Raji (cell line): ENCODE measurements around the gene RASGRF2.

Experiments
- POLR2A ChIP-seq: IDR thresholded peaks from 2 replicates; pipeline ENCODE4 v1.6.1; 2011; ENCODE audit warnings: low read depth, low read length, control low read depth; ENCODE audit not compliant: insufficient read depth

Gene RASGRF2, protein sequence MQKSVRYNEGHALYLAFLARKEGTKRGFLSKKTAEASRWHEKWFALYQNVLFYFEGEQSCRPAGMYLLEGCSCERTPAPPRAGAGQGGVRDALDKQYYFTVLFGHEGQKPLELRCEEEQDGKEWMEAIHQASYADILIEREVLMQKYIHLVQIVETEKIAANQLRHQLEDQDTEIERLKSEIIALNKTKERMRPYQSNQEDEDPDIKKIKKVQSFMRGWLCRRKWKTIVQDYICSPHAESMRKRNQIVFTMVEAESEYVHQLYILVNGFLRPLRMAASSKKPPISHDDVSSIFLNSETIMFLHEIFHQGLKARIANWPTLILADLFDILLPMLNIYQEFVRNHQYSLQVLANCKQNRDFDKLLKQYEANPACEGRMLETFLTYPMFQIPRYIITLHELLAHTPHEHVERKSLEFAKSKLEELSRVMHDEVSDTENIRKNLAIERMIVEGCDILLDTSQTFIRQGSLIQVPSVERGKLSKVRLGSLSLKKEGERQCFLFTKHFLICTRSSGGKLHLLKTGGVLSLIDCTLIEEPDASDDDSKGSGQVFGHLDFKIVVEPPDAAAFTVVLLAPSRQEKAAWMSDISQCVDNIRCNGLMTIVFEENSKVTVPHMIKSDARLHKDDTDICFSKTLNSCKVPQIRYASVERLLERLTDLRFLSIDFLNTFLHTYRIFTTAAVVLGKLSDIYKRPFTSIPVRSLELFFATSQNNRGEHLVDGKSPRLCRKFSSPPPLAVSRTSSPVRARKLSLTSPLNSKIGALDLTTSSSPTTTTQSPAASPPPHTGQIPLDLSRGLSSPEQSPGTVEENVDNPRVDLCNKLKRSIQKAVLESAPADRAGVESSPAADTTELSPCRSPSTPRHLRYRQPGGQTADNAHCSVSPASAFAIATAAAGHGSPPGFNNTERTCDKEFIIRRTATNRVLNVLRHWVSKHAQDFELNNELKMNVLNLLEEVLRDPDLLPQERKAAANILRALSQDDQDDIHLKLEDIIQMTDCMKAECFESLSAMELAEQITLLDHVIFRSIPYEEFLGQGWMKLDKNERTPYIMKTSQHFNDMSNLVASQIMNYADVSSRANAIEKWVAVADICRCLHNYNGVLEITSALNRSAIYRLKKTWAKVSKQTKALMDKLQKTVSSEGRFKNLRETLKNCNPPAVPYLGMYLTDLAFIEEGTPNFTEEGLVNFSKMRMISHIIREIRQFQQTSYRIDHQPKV (N-terminal part only)

DNA sequence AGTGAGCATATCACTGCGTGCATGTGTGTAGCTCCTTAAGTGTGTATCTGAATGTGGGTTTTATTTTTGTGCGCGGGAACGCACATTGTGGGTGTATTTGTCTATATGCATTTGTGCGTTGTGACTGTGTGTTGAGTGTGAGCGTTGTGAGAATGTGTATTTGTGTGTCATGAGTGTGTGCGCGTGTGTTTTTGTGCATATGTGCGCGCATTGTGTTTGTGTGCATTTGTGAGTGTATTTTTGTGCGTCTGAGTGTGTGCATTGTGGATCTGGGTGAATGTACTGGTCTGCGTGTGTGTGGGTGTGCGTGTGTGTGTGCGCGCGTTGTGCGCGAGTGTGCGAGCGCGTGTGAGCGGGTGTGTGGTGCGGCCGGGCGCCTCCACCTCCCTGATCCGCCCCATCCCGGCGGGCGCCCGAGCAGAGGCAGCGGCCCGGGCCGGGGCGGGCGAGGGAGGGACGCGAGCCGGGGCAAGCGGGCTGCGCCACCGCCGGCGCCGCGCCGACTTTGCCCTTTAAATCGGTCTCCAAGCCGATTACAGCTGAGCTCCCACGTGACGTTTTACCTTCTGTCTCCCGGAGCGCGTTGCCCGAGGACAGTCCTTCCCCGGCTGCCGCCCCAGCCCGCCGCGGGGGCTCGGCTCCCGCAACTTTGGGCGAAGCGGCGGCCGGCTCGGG, at the start of gene RASGRF2:
RASGRF2 (plus strand) TSS at position 596 of the 675 bp plus-strand sequence. CDS start 376 bp downstream, outside the sequence.
- TF ChIP-seq POLR2A: no peak

GRCh38 chr5:80912479-80912878, 47.7 kb upstream of the RASGRF2 start:
- TF ChIP-seq POLR2A: no peak

DNA sequence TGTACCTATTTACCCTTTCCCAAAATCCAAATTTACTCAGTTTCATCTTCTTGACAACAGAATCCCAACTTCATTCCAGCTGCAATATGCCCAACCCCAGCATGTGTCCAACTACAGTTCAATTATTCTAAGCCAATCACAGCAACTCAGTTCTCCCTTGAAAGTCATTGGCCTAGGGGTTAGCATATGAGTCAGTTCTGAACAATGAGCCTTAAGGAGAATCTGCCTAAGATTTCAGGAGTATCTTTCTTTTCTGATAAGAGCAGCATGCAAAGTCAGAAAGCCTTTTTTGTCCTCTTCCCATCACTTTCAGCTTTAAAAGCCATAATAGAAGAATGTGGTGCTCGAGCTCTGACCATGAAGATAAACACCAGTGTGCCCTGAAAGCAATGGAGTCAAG, 44.4 kb upstream of the RASGRF2 start:
- TF ChIP-seq POLR2A: no peak

DNA sequence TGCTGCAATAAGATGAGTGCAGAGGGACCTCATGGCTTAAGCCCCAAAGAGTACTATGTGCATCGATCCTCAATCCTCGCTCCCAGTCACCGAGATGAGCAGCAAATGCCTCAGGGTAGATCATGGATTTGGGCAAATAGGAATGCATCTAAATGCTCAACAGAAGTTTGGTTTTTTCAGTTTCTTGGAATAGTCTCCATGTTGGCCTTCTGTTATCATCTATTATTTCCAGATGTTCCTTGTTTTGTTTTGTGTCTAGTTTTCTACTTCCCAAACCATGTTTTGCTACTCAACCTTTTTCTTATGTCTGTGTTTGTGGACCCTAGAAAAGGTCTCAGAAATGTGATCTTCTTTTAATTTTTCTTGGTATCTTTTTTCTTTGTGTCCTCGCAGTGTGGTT, 43.5 kb upstream of the RASGRF2 start:
- no peak for TF ChIP-seq POLR2A

DNA sequence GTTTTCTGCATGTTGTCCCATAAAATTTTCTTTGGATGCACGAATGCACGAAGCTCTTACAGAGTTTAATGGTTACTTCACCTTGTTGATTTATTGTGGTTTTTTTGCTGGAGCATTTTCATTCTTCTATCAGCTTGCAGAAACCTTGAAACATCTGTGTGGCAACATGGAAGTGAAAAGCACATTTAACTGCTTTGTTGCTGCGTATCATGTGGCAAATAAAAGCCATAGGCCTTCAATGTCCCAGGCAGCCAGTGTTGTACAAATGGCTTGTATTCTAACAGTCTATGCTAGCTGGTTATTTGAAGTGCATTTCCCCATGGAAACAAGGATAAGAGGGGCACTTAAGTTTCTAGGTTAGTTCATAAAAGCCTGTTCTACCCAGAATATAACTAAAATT, 42.5 kb upstream of the RASGRF2 start:
- no peak for TF ChIP-seq POLR2A

DNA sequence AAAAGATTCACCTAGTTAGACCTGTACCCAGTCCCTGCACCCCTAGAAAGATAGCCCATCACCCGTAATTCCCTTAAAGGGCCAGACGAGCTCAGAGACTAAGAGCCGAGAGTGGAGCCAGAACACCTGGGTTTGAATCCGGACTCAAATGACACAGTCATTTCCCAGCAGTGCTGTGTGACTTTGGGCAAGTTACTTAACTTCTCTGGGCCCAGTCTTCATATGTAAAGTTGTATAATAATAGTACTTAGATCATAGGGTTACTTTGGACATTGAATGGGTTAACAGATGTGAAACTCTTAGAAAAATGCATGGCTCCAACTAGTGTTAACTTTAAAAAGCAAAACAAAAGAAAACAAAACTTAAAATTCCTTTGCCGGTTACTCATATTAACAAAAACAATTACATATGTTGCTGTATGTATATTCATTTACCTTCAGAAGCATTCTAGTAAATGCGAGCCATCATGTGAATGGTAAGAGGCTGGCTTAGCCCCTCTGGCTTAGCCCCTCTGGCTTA, 40.4 kb upstream of the RASGRF2 start:
- TF ChIP-seq POLR2A: no peak

DNA sequence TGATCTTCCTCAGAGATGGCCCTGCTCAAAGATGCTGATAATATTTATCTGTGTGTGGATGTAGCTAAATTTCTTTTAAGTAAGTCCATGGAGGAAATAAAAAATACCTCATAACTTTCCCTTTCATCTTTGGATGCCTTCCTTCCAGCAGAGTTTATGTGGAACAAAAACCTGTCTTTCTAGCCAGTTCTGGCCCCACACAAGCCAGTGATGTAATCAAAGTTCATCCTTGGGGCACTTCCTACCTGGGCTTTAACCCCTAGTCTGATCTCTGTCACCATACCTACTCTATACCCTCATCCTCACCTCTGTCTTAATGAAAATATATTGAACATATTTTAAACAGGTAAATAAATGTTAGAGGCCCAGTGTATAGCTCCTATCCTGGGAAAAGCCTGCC, 39.8 kb upstream of the RASGRF2 start:
- no peak for TF ChIP-seq POLR2A

GRCh38 chr5:80921026-80921425, 39.1 kb upstream of the RASGRF2 start:
- no peak for TF ChIP-seq POLR2A

- no peak for TF ChIP-seq POLR2A
Observed at GRCh38 chr5:80925931-80926330, 34.2 kb upstream of the RASGRF2 start.

- TF ChIP-seq POLR2A: no peak
Observed at GRCh38 chr5:80926536-80926935, 33.6 kb upstream of the RASGRF2 start.

DNA sequence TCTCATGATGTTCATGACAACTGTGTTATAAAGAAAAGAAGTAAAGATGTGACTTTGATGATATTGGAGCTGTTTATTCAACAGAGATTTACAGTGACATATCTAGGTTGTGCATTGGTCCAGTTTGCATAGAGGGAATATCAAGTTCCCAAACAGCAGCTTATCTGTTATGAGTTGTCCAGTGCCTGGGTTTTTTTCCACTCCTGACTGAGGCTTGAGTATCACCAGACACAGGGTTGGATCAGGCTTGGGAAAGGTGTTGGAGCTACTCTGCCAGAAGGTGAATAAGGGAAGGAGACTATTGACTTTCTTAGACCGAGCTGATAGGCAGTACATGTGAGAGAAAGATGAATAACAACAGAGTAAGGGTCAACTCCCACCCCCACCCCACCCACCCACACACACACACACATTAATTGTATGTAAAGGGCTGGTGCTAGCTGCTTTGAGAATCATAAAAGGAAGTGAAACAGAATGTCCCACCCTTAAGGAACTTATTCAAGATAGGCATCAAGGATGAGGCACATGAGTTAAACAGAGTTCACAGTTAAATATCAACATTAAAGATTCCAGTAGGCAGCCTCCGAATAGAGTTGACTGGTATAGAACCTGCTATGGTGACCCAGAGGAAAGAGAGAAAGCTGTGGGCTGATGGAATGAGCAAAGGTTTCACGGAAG, 33.0 kb upstream of the RASGRF2 start:
- TF ChIP-seq POLR2A: no peak

- no peak for TF ChIP-seq POLR2A
Observed at GRCh38 chr5:80928073-80928472, 32.1 kb upstream of the RASGRF2 start.

GRCh38 chr5:80930940-80931339, 29.2 kb upstream of the RASGRF2 start:
- TF ChIP-seq POLR2A: no peak

- TF ChIP-seq POLR2A: no peak
Observed at GRCh38 chr5:80931411-80931810, 28.8 kb upstream of the RASGRF2 start.
